Eye (tissue), 1 donor: ENCODE data around the gene SIRT6.
"Not testable (repeated sequence)": the region's sequence is repeated elsewhere in the genome, so short reads cannot be mapped to it uniquely, and the experiment has no call there.

ENCODE experiments used
- DNase-seq: peaks from one replicate; pipeline ENCODE4 v3.0.0-alpha.2; 2015

Gene SIRT6

DNA sequence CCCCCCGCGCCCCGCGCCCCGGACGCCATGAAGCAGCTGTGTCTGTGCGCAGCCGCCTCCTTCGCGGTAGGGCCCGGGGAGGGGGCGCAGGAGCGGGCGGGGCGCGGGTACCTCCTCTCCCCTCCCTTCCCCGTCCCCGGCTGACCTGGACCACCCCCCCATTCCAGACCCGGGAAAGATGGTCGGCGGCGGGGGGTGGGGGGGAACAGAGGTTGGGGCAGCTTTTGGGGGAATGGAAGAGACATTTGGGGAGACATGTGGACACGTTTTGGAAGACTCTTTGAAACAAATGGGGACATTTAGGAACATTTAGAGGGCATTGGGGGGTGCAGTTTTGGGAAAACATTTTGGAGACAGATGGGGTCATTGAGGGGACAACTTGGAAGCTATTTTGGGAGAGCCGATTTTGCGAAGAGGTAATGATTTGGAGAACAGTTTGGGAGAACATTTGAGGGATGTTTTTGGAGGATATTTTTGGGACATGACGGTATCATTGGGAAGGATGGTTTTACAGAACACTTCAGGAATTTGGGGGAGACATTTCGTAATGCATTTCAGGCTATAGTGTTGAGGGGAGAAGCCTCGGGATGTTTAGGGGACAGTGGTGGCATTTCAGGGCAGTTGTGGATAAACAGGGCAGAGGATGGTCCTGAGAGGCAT, 16.2 kb upstream of the SIRT6 start:
- no peak for DNase-seq

DNA sequence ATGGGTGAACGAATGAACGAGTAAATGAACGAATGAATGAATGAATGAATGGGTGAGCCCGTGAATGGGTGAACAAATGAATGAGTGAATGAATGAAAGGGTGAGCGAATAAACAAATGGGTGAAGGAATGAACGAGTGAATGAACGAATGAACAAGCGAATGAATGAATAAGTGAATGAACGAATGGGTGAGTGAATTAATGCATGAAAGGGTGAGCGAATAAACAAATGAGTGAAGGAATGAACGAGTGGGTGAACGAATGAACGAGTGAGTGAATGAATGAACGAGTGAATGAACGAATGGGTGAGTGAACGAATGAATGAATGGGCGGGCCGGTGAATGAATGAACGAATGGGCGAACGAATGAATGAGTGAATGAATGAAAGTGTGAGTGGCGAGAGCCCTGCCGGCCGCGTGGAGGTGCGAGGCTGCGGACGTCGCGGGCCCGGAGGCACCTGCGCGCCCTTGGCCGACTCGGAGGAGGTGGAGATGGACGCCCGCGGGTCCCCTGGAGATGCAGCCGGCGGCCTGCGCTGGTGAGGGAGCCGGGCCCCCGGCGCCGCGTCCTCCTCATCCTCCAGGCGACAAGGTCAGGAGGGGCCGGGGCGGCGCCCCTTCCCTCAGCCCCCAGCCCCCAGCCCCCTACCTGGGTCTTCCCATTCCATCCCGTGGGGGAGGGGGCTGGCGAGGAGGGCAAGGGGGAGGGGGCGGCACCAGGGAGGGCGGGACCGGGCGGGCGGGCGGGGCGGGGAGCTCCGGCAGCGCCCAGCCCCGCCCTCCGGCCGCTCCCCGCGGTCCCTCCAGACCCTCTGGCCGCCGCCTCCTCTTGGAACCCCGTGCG, 15.5 kb upstream of the SIRT6 start:
- peak; percentile 52 for DNase-seq

DNA sequence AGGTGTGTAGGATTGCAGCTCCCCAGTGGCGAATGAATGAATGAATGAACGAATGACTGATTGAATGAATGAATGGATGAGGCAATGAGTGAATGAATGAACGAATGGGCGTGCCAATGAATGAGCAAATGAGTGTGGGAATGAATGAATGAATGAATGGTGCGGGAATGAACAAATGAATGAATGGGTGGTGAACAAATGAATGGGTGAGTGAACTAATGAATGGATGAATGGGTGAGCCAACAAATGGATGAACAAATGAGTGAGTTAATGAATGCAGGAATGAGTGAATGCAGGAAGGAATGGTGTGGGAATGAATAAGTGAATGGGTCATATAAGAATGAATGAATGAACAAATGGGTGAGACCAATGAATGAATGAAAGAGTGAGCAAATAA, 14.9 kb upstream of the SIRT6 start:
- no peak for DNase-seq

DNA sequence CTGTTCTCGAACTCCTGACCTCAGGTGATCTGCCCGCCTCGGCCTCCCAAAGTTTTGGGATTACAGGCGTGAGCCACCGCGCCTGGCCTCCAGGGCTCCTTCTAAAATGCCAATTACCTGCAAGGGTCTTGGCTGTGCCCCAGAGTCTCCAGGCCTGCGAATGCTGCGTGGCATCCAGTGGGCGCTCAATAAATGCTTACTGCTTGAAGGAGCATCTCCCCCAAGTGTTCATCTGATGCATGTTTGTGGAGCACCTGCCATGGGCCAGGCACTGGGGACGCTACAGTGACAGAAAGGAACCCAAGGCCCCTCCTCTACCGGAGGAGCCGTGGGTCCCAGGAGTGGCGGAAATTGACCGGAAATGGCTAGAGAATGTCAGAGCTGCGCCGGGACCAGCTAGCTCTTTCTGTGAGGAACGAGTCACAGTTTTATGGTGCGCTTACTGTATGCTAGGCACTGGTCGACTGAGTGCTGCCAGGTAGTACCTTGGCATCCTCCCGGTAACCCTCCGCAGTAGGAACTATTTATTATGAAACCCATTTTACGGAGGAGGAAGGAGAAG, 14.3 kb upstream of the SIRT6 start:
- DNase-seq, result no peak

DNA sequence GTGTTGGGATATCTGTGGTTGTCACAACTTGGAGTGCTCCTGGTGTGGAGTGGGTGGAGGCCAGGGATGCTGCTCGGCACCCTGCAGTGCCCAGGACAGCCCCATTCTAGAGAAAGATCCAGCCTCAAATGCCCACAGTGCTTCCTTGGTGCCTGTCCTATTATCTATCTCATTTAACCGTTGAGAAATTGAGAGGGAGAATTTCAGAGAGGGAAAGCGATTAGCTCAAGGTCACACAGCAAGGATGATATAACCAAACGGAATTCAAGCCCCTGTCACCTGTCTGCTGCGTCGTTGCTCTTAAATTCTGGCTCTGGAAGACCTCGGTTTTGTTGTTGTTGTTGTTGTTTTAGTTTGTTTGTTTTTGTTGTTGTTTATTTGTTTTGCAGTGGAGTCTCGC, 13.6 kb upstream of the SIRT6 start:
- DNase-seq, result no peak

DNA sequence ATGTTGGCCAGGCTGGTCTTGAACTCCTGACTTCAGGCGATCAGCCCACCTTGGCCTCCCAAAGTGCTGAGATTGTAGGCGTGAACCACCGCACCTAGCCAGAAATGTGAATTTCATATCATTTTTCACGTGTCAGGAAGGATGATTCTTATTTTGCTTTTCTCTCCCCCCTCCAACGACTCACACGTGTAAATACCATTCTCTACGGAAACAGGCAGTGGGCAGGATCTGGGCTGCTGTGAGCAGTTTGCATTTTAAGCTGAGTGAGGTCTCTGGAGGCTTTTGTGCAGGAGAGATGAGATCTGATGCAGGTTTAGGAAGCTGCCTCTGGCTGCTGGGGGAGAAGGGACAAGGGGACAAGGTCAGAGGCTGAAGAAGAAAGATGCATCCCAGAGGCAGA, 12.0 kb upstream of the SIRT6 start:
- no peak for DNase-seq

DNA sequence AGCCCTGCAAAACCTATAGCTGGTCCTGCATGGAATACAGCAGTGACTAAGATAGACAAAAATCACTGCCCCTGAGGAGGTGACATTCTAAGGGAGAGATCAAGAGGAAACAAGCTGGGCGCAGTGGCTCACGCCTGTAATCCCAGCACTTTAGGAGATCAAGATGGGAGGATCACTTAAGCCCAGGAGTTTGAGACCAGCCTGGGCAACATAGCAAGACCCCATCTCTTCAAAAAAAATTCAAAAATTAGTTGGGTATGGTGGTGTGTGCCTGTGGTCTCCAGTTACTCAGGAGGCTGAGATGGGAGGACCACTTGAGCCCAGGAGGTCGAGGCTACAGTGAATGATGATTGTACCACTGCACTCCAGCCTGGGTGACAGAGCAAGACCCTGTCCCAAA, 10.2 kb upstream of the SIRT6 start:
- DNase-seq, result not testable (repeated sequence)

DNA sequence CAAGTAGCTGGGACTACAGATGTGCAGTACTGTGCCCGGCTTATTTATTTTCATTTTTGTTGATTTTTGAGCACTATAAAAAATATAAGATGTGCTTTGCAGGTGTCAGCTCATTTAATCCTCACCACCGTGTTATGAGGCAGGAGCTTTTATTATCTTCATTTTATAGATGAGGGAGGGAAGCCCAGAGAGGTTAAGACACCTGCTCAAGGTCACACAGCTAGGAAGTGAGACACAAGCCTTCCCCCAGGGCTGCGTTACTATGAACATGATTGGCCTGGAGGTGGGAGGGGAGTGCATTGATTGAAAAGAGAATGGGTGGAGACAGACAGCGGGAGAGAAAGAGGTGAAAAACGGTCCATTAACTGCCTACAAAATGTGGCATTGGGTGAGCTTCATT, 7.3 kb upstream of the SIRT6 start:
- DNase-seq, result no peak

DNA sequence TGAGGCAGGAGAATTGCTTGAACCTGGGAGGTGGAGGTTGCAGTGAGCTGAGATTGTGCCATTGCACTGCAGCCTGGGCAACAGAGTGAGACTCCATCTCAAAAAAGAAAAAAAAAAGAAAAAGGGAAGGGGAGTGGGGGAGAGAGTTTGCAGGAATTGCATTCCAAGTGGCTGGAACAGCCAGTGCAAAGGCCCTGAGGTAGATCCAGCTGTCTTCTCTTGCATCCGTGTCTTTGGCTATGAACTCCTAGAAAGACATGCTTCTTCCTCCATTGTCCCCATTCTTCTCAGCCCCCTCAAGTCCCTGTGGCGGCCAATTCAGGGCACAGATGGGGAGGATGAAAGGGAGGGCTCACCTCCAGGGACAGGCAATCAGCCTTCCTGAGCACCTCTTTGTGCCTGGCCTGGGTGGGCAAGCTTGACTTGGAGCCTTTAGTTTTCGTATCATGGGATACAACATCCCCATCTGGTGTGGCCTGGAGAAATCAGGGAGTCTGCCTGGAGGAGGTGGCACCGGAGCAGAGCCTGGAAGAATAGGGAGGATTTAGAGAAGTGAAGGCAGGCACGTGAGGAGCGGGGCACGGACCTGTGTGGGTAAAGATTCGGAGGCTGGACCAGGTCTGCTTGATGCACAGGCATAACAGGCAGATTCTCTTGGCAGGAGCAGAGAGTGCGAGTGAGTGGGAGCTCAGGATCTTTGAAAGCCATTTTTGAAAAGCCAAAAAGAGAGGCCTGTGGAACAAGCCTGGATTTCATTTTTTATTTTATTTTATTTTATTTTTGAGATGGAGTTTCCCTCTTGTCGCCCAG, 5.2 kb upstream of the SIRT6 start:
- DNase-seq, result no peak

DNA sequence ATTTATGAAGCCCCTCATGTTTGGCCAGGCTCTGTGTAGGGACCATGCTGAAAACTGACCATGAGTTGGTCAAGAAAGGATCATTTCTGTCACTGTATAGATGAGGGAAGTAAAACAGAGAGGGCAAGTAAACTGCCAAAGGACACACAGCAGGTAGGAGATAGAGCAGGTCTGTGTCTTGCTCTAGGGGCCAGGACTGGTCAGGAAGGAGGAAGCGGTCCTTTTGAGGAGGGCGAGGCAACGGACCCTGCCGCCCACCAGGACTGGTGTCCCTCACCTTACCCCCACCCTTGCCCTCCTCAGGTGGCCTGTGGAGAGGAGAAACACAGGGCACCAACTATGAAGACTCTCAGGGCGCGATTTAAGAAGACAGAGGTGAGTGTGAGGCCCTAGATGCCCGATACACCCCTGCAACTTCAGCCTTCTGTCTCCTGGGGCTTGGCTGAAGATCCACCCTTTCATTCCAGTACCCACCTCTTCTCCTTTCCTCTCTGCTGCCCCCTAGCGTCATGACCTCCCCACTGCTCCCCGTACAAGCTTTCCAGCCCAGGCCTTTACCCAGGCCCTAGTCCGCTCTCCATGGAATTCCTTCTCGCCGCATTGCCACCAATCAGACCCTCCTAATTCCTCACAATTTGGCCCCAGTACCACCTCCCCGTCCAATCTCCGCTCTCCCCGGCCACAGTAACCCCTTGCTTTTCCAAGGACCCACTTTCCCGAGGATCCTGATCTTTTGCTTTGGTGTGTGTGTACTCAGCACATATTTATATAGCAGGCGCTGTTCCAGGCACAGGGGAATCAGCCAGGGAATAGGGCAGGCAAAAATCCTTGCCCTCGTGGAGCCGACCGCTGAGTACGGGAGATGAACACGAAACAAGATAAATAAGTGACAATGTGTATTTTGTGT, 4.0 kb upstream of the SIRT6 start:
- peak; percentile 91 for DNase-seq

DNA sequence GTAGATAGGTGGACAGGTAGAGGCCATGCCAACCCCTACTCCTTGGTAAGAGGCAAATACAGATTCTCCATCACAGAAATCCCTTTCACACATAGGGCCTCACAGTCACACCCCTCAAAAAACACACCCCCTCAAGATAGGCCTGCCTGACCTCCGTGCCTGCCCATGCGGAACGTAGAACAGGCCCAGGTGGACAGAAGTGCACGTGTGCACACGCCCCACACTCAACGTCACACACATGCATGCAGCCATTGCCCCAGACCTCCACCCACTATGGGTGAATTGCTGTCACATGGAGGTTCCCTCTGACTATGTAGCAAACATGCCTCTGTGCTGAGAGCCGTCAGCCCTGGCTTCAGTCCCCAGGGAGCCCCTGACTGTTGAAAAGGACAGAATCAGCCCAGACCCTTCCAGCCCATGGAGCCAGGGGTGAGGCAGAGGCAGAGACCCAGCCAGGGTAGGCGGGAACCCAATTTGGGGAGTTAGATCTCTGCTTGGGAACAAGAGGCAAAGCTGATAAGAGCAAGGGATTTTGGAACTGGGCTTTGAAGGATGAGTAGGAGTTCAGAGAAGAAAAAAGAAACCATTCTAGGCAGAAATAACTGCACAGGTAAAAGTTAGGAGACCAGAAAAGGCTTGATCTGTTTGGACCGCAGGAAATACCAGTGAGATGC, 3.2 kb upstream of the SIRT6 start:
- no peak for DNase-seq

DNA sequence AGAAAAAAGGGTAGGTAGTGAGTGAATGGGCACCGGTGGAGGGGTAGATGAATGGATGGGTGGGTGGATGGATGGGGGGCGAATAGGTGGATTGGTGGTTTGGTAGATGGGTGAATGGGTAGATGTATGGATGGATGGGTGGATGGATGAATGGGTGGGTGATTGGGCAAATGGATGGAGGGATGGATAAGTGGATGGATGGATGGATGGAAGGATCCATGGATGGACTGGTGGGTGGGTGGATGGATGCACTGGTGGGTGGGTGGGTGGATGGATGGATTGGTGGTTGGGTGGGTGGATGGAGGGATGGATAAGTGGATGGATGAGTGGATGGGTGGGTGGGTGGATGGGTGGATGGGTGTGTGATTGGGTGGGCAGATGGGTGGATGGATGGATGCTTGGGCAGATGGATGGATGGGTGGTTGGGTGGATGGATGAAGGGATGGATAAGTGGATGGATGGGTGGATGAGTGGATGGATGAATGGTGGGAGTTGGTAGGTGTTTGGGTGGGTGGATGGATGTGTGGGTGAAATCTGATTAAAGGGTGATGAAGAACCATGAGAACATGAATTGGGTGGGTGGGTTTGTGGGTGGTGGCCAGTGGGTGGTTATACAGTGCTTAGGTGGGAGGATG, 2.5 kb upstream of the SIRT6 start:
- DNase-seq, result no peak

DNA sequence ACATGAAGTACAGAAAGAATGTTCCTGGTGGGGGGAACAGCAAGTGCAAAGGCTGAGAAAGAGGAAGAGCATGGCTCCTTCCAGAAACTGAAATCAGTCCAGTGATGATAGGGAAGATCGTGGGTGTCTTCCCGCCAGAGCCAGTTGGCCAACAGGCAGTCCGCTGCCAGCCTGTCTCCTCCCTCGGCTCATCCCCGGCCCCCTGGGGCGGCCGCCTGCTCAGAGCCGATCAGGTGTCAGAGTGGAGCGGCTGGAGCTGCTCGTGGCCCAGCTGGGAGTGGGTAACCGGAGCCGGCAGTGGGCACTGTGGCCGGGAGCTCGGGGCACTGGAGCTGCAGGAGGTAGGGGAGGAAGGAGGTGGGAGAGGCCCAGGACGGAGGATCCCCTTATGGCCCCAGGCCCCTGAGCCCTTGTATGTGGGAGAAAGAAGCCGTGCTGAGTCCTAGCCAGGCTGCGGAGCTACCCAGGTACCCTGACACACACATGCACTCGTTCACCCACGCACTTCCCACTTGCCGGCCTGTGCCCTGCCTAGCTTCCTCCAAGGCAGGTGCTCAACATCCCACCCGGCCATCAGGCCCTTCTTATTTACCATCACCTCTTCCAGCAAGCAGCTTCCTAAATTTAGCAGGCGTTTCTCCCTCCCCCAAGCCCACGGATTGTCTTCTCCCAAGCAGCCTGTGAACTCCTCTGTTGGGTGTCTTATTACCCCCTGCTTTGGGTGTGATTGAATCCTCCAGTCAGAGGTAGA, 1.8 kb upstream of the SIRT6 start:
- no peak for DNase-seq

DNA sequence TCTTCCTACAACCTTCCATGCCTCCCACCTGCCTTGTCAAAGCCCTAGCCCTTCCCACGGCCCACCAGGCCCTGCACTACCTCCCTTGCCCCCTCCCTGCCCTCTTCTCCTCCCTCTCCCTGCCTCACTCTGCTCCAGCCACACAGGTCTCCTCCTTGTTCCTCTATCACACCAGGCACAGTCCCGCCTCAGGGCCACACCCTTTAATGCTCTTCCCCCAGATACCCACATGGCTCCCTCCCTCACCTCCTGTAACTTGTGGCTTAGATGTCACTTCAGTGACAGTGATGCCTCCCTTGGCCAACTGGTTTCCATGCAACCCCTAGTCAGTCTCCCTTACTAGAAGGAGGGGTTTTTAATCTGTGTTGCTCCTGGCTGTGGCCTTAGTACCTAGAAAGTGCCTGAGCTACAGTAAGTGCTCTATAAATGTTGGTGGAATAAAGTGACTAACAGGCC, 1.3 kb downstream of the SIRT6 start:
- DNase-seq, result no peak

DNA sequence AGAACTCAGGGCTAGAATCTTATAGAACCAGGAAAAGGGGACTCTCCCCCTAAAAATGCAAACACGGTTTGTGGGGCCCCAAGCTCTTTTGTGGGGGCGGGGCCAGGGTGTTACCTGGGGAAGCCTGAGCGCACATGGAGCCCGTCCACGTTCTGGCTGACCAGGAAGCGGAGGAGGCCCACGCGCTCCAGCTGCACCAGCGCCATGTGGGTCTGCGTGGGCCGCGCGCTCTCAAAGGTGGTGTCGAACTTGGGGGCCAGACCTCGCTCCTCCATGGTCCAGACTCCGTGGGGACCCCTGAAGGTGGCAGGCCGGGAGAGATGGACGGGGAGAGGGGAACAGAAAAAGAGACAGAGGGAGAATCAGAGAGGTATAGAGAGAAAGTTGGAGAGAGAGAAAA, 3.4 kb downstream of the SIRT6 start:
- DNase-seq, result no peak

DNA sequence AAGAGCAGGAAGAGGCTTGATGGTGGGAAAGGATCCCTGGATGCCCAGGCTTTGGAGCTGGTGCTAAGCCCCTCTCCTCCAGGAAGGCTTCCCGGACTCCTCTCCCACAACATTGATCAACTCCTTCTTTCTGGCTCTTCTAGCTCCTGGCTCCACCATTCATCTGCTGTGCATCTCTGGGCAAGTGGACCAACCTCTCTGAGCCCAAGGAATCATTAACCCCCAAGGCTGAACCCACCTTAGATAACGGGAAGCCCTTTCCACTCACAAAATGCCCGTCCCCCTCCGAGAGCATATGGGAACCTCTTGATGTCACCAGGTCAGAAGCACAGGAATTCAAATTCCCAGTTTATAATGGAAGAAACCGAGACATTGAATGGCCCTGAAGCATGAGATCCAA, 5.2 kb downstream of the SIRT6 start:
- DNase-seq, result no peak

DNA sequence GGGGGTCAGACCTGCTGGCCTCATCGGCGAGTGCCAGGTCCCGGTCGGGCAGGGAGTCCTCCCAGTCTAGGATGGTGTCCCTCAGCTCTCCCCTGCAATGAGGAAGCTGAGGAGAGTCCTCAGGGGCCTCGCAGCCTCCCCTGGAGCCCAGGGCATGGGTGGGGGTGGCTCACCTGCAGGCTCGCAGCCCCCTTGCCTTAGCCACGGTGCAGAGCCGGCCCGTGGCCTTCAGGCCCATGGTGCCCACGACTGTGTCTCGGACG, 6.8 kb downstream of the SIRT6 start:
- no peak for DNase-seq

DNA sequence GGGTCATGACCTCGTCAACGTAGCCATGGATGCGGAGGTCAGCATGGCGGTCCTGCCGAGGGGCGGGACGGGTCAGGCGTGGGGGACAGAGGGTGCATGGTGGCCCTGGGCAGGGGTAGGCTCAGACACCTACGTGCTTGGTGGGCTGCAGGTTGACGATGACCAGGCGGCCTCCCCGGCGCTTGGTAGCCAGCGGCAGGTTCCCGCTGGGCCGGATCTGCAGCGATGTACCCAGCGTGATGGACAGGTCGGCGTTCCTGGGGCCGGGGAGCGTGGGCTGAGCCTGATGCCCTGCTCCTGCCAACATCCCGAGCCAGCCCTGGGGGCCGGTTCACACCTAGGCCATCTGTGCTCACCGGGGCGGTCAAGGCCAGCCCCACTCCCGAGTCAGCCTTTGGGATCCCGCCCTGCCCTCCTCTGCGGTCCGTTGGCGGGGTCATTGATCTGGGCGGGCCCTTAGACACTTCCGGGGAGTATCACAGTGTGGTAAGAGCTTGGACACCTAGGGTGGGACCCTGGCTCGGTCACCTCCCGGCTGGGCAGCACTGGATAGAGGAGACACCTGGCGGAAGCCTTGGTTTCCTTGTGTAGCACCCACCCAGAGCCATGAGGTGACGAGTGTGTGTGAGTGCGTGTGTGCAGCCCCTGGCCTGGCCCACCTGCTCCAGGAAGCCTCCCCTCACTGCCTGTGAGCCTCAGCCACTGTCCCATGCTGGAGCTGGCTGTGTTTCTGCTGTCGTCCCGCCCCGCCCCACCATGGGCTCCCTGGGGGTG, 7.3 kb downstream of the SIRT6 start:
- no peak for DNase-seq

DNA sequence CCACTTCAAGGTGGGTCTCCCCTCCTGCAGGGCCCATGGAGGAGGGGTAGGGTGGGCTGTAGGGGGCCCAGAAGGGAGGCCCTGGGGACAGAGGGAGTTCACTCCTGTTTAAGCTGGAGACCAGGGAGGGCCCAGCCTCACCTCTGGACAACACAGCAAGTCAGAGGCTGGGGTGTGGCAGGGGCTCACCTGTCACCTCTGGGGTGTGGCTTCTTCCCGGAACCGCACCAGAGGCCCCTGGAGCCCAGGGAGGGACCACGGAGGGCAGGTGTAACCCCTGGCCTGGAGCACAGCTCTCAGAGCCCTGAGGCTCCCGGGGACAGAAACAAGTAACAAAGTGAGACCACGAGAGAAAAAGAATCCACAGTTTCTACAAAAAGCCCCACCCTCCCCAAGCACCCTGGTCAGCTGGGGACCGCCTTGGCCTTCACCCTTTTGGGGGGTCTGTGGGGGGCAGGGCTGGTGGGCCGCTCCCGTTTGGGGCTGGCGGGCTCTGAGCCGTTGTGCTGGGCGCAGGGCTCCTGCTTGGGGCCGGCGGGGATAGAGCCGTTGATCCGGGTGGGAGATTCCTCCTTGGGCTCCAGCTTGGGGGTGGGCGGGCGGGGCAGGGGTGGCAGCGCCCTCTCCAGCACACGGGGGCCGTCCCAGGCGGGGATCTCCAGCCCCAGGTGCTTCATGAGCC, 8.0 kb downstream of the SIRT6 start:
- no peak for DNase-seq
